Measurements from ENCODE around the gene KIRREL3. TPM values are rescaled to one million over a fixed set of nuclear protein-coding genes. Genes with fewer than 3 reads are reported as not detected.

Gene KIRREL3
- total RNA-seq, 1 donor from 2014 or later: 0.26 TPM

DNA sequence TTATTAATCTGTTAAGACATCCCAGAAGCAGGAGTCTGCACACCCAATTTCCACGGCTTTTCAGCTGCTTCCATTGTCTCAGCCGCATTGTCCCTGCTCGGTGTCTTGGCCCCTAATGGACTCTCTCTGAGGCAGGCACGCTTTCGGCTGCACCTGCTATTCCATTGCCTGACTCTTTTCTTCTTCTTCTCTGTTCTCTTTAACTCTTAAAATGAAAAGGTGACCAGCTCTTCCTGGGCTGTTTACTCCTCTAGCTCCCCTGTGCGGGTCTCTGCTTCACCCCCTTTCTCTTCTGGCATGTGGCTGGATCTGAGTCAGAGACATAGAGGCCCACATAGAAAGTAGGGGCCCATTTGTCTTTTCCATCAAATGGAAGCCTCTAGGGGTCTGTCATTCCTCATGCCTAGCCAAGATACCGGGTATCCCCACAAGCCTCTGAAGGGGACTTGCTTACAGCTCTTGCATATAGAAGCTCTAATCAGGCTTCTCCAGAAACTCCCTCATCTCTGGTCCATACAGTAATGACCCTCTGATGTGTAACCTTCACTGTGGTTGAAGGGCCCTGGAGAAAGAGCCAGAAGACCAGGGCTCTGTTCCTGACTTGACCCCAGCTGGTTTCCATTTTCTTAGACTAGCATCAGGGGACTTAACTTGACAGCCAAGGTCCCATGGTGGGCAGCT lies 401.2 kb downstream of the KIRREL3 start:
- Mint-ChIP-seq H3K36me3 (ENCODE audit: insufficient read depth) (no peaks in the 10 kb centered on the region), H3K4me3 (ENCODE audit: low read depth) (no peak overlapping the region), H3K9me3 (ENCODE audit: low read depth) (no peaks in the 10 kb centered on the region), H3K4me1 (ENCODE audit: low read depth) (peaks cover 15% of the 10 kb centered on the region), H3K27me3 (peaks cover 74% of the 10 kb centered on the region), H3K27ac (no peak overlapping the region)
- TF ChIP-seq, protein P1, sequence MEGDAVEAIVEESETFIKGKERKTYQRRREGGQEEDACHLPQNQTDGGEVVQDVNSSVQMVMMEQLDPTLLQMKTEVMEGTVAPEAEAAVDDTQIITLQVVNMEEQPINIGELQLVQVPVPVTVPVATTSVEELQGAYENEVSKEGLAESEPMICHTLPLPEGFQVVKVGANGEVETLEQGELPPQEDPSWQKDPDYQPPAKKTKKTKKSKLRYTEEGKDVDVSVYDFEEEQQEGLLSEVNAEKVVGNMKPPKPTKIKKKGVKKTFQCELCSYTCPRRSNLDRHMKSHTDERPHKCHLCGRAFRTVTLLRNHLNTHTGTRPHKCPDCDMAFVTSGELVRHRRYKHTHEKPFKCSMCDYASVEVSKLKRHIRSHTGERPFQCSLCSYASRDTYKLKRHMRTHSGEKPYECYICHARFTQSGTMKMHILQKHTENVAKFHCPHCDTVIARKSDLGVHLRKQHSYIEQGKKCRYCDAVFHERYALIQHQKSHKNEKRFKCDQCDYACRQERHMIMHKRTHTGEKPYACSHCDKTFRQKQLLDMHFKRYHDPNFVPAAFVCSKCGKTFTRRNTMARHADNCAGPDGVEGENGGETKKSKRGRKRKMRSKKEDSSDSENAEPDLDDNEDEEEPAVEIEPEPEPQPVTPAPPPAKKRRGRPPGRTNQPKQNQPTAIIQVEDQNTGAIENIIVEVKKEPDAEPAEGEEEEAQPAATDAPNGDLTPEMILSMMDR (IDR thresholded peaks at IDR 0.05; ENCODE audit: unreplicated experiment): no peak
- DNase-seq (ENCODE audit: low spot score, unreplicated experiment): no peak

GRCh38 chr11:126598344-126599216 lies 402.0 kb downstream of the KIRREL3 start:
- no peak for DNase-seq (ENCODE audit: low spot score, unreplicated experiment)
- H3K36me3 Mint-ChIP-seq (ENCODE audit: insufficient read depth): no peaks in the 10 kb centered on the region
- H3K27ac Mint-ChIP-seq: no peak overlapping the region
- peaks cover 74% of the 10 kb centered on the region for H3K27me3 Mint-ChIP-seq
- H3K4me1 Mint-ChIP-seq (ENCODE audit: low read depth): peaks cover 15% of the 10 kb centered on the region
- no peaks in the 10 kb centered on the region for H3K9me3 Mint-ChIP-seq (ENCODE audit: low read depth)
- TF ChIP-seq, protein P1 (IDR thresholded peaks at IDR 0.05; ENCODE audit: unreplicated experiment): no peak
- no peak overlapping the region for H3K4me3 Mint-ChIP-seq (ENCODE audit: low read depth)

GRCh38 chr11:126597041-126597440 lies 403.5 kb downstream of the KIRREL3 start:
- peaks cover 84% of the 10 kb centered on the region for H3K27me3 Mint-ChIP-seq
- DNase-seq (ENCODE audit: low spot score, unreplicated experiment): no peak
- TF ChIP-seq, protein P1 (IDR thresholded peaks at IDR 0.05; ENCODE audit: unreplicated experiment): no peak
- H3K9me3 Mint-ChIP-seq (ENCODE audit: low read depth): no peaks in the 10 kb centered on the region
- no peaks in the 10 kb centered on the region for H3K36me3 Mint-ChIP-seq (ENCODE audit: insufficient read depth)
- no peak overlapping the region for H3K27ac Mint-ChIP-seq
- H3K4me3 Mint-ChIP-seq (ENCODE audit: low read depth): no peak overlapping the region
- peaks cover 8% of the 10 kb centered on the region for H3K4me1 Mint-ChIP-seq (ENCODE audit: low read depth)

DNA sequence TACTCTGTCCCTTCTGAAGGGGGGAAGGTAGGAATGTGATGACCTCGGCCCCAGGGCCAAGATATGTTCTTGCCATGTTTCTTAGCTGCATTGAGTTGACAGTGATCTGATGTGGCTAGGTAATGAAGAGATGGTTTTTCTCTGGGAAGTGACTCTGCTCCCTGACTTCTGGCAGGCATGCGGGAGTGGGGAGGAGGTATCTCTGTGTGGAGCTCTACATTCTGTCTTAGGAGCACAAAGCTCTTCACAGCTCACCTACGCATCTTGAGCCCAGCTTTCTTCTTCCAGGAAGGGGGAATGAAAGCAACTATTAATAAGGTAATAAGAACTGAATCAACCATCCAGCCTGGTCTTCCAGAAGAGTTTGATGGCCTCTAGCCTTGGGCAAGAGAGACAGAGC lies 404.1 kb downstream of the KIRREL3 start:
- no peak overlapping the region for H3K27ac Mint-ChIP-seq
- DNase-seq (ENCODE audit: low spot score, unreplicated experiment): no peak
- H3K9me3 Mint-ChIP-seq (ENCODE audit: low read depth): no peaks in the 10 kb centered on the region
- TF ChIP-seq, protein P1 (IDR thresholded peaks at IDR 0.05; ENCODE audit: unreplicated experiment): no peak
- H3K4me1 Mint-ChIP-seq (ENCODE audit: low read depth): peaks cover 4% of the 10 kb centered on the region
- no peaks in the 10 kb centered on the region for H3K36me3 Mint-ChIP-seq (ENCODE audit: insufficient read depth)
- H3K27me3 Mint-ChIP-seq: peaks cover 83% of the 10 kb centered on the region
- H3K4me3 Mint-ChIP-seq (ENCODE audit: low read depth): no peak overlapping the region

DNA sequence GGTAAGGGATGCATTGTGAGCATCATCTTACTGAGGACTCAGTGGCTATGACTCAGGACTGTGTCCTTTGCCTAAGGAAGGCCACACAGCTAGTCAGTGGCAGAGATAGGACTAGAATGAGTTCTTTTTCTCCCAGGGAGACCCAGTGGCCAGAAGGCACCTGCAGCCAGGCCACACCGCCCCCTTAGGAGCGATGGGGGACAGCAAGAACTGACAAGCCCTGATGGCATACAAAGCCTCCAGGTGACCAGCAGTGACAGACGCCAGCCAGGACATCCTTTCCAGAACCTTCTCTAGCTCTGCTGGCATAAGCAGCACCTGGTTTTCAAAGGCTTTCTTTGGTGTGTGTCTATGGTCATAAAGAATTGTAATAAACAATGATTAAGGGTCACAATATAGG lies 405.0 kb downstream of the KIRREL3 start:
- DNase-seq (ENCODE audit: low spot score, unreplicated experiment): no peak
- H3K9me3 Mint-ChIP-seq (ENCODE audit: low read depth): no peaks in the 10 kb centered on the region

More for the DNA sequence above, 405.0 kb downstream of the KIRREL3 start:
- no peak overlapping the region for H3K27ac Mint-ChIP-seq
- H3K36me3 Mint-ChIP-seq (ENCODE audit: insufficient read depth): no peaks in the 10 kb centered on the region
- H3K4me3 Mint-ChIP-seq (ENCODE audit: low read depth): no peak overlapping the region
- TF ChIP-seq, protein P1 (IDR thresholded peaks at IDR 0.05; ENCODE audit: unreplicated experiment): no peak
- no peaks in the 10 kb centered on the region for H3K4me1 Mint-ChIP-seq (ENCODE audit: low read depth)
- peaks cover 83% of the 10 kb centered on the region for H3K27me3 Mint-ChIP-seq

All from progenitor cell of endocrine pancreas (in vitro differentiated cells).